Large intestine (tissue), 3 donors: ENCODE results near the gene C4orf50. TPM values are rescaled to one million over a fixed set of nuclear protein-coding genes. Genes with fewer than 3 reads are reported as not detected.

Source experiments
- DNase-seq, 2 donors: peaks; one replicate each; pipeline versions ENCODE4 v3.0.0 to v3.0.0-alpha.2; 2013
- H3K27ac ChIP-seq: one replicate; pipeline ENCODE4 v1.5.1; 2013; ENCODE audit warnings: low read length
- H3K27me3 ChIP-seq: 2 replicates; pipeline ENCODE4 v1.6.1; 2013; ENCODE audit warnings: low read length; ENCODE audit not compliant: control insufficient read depth, insufficient read depth
- H3K36me3 ChIP-seq: 2 replicates; pipeline ENCODE4 v1.6.1; 2013; ENCODE audit warnings: low read length; ENCODE audit not compliant: control insufficient read depth, insufficient read depth
- H3K4me1 ChIP-seq: one replicate; pipeline ENCODE4 v1.6.1; 2013; ENCODE audit warnings: low read length; ENCODE audit not compliant: control insufficient read depth, insufficient read depth
- H3K4me3 ChIP-seq: one replicate; pipeline ENCODE4 v1.5.1; 2013; ENCODE audit warnings: low read length
- H3K9me3 ChIP-seq: one replicate; pipeline ENCODE4 v1.6.1; 2013; ENCODE audit warnings: mild to moderate bottlenecking, low read depth, low read length, moderate library complexity; ENCODE audit not compliant: control insufficient read depth
- WGBS: methylation state at CpG from one replicate; pipeline ENCODE4 v1.1.5; 2013; ENCODE audit warnings: low lambda C conversion rate; ENCODE audit not compliant: insufficient coverage; 5-methylcytosine and 5-hydroxymethylcytosine counted together
- polyA plus RNA-seq: library from polyadenylated mRNA; unstranded; fragments of 120-200 nt; gene quantifications from one replicate; pipeline ENCODE4 v1.2.1, GENCODE V29; 2013

C4orf50 gene
- polyA plus RNA-seq, 1 donor, result 0.58 TPM

DNA sequence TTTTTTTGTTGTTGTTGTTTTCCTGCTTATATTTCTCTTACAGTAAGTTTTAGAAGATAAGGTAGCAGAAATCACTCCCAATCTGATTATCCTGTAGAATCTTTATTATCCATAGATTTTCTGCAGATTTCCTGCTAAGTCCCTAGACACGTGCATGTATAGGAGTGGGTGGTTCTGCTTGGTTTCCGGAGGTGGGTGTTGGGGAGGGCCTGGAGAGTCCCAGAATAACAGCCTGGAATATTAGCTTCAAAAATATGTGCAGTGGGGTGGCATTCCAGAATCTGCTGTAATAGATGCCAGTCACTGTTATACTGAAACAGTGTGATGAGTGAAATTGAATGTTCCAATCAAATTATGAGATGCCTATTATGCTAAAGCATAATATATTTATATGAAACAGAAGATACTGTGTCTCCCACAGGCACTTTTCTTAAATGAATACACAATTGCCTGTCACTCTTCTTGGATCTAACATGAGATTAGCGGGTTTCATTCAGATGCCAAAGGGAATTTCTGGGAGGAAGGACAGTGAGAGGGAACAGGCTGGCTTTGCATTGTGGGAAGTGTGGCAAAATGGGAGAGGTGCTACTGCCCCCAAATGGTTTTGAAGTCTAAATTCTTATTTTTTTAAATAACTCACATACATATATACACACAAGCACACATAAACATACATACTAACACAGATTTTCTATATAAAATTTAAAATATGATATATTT is 37.6 kb downstream of the C4orf50 start:
- Histone ChIP-seq H3K27me3 (peaks cover 7% of the 10 kb centered on the region), H3K9me3 (no peaks in the 10 kb centered on the region), H3K27ac (no peak overlapping the region), H3K36me3 (no peaks in the 10 kb centered on the region), H3K4me3 (no peak overlapping the region), H3K4me1 (no peaks in the 10 kb centered on the region)
- DNase-seq, result no peak
- no CpG with 5 or more reads among the region's 3 CpGs for WGBS

DNA sequence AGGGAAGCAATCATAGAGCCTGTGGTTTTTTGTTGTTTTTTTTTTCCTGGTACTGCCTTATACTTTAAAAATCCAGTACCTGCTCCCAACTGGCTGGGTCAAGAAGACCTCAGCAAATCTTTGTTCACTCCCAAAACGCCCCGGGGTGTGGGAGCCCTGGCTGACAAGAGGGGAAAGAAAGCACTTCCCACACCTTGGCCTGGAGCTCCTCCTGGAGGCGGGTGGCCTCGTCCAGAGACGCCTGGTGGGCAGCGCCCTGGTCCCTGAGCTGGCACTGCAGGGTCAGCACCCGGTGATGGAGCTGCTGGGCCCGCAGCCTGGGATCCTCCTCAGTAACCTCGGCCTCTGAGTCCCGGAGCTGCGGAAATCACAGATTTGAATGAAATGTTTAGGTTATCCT is 38.2 kb downstream of the C4orf50 start:
- Histone ChIP-seq H3K27ac (no peak overlapping the region), H3K9me3 (no peaks in the 10 kb centered on the region), H3K4me1 (no peaks in the 10 kb centered on the region), H3K4me3 (no peak overlapping the region), H3K27me3 (peaks cover 7% of the 10 kb centered on the region), H3K36me3 (no peaks in the 10 kb centered on the region)
- no CpG with 5 or more reads among the region's 11 CpGs for WGBS
- DNase-seq, result no peak

DNA sequence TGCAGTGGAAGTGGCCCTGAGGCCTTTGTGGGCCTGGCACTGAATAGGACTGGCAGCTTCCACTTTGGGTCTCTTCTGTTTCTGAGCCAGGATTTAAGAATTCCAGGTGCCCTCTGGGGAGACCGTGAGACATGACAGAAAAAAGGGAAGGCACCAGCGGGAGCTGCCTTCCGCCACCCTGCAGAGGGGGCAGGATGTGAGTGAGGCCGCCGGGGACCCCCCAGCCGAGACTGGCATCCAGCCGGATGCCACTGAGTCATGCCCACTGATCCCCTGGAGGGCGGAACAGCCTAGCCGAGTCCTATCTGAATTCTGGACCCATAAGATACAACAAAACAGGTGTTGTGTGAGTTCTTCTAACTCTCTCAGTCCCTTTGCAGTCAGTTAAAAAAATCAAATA is 41.3 kb downstream of the C4orf50 start:
- Histone ChIP-seq H3K9me3 (no peaks in the 10 kb centered on the region), H3K27ac (no peak overlapping the region), H3K27me3 (peaks cover 7% of the 10 kb centered on the region), H3K36me3 (no peaks in the 10 kb centered on the region), H3K4me3 (no peak overlapping the region), H3K4me1 (no peaks in the 10 kb centered on the region)
- no CpG with 5 or more reads among the region's 9 CpGs for WGBS
- DNase-seq, result no peak

DNA sequence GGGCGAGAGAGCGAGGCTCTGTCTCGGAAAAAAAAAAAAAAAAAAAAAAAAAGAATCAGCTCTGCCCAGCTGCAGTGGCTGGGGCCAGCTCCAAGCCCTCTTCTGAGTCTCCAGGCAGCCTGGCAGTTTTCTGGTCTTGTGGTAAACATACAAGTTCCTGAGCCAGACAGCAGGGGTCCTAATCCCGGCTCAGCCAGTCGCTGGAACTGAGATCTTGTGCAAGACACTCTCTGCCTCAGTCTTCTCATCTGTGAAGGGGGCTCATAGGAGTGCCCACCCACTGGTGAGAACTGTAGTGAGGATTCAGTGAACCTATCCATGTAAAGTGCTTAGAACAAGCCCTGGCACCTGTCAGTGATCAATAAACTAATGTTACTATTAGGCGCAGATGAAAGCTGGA is 41.8 kb downstream of the C4orf50 start:
- H3K27me3 ChIP-seq, result peaks cover 7% of the 10 kb centered on the region
- H3K27ac ChIP-seq, result no peak overlapping the region
- H3K36me3 ChIP-seq, result no peaks in the 10 kb centered on the region
- WGBS, result no CpG with 5 or more reads among the region's 6 CpGs
- H3K4me1 ChIP-seq, result no peaks in the 10 kb centered on the region
- no peak overlapping the region for H3K4me3 ChIP-seq
- no peak for DNase-seq
- H3K9me3 ChIP-seq, result no peaks in the 10 kb centered on the region

DNA sequence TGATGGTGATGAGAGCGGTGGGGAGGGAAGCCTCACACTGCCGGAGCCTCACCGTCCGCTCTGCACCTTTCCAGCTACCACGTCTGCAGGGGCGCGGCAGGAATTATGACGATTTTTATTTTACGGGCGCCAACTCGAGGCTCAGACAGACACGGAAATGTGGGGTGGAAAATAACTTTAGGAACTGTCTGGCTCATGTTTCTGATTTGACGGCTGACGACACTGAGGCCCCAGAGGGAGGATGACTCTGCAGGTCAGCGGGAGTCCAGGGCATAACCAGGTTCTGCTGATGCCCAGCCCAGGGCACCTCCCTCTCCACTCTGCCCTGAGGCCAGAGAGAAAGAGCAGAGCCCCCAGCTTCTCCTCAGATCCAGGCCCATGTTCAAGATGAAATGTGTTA is 43.9 kb downstream of the C4orf50 start:
- WGBS, result no CpG with 5 or more reads among the region's 15 CpGs

DNA sequence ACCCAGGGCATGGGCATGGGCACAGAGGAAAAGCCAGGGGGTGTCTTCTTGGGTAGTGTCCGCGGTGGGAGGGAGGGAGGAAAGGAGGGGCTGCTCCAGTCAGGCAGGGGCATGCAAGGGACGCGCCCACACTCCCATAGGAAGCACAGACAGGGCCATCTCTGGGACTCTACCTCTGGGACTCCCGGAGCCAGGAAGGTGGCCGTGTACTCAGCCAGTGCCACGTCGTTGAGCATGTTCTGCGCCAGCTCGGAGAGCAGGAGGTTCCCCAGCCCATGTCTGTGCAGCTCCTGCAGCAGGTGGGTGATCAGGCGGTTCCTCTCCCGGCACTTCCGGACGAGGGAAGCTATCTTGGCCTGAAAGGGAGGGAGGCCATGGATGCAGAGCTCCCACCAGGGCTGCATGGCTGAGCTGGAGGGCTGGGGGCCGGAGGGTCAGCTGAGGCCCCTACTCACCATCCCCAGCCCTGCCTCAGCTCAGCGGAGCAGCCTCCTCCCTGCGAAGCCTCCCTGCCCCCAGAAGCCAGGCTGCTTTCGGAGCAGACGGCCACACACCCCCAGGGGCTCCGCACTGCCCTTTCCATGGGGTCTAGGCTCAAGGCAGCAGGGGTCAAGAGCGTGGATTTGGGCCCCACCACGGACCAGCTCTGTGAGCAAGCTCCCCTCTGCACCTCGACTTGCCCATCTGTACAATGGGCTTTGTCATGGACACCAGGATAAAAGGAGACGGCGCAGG is 44.6 kb downstream of the C4orf50 start:
- WGBS, result no CpG with 5 or more reads among the region's 25 CpGs
- no peak for DNase-seq
- no peaks in the 10 kb centered on the region for H3K27me3 ChIP-seq

More for the DNA sequence above, 43.9 kb downstream of the C4orf50 start:
- no peak overlapping the region for H3K27ac ChIP-seq
- no peak for DNase-seq
- H3K36me3 ChIP-seq, result no peaks in the 10 kb centered on the region
- H3K4me3 ChIP-seq, result no peak overlapping the region
- no peaks in the 10 kb centered on the region for H3K4me1 ChIP-seq
- H3K9me3 ChIP-seq, result no peaks in the 10 kb centered on the region
- no peaks in the 10 kb centered on the region for H3K27me3 ChIP-seq

DNA sequence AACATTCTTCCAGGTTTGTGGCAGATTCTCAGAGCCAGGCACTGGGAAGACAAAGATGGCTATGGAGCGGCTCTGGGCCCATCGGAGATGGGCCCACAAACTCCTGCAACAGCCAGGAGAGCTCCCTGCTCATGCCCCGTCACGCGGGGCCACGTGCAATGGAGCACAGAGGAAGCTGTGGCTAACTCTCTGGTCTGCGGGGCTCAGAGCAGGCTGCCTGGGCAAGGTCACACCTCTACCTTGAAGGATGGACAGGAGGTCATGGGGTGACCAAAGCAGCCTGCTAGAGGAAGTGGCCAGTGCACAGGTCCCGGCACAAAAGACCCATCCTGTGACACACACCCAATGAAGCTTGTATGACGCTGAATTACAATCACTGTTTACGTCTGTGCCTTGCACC is 45.2 kb downstream of the C4orf50 start:
- Histone ChIP-seq H3K4me1 (no peaks in the 10 kb centered on the region), H3K27ac (no peak overlapping the region), H3K27me3 (no peaks in the 10 kb centered on the region), H3K36me3 (no peaks in the 10 kb centered on the region), H3K4me3 (no peak overlapping the region), H3K9me3 (no peaks in the 10 kb centered on the region)
- DNase-seq, result no peak
- whole genome bisulfite sequencing, result no CpG with 5 or more reads among the region's 10 CpGs

More for the DNA sequence above, 44.6 kb downstream of the C4orf50 start:
- Histone ChIP-seq H3K36me3 (no peaks in the 10 kb centered on the region), H3K4me1 (no peaks in the 10 kb centered on the region), H3K4me3 (no peak overlapping the region), H3K9me3 (no peaks in the 10 kb centered on the region), H3K27ac (no peak overlapping the region)

DNA sequence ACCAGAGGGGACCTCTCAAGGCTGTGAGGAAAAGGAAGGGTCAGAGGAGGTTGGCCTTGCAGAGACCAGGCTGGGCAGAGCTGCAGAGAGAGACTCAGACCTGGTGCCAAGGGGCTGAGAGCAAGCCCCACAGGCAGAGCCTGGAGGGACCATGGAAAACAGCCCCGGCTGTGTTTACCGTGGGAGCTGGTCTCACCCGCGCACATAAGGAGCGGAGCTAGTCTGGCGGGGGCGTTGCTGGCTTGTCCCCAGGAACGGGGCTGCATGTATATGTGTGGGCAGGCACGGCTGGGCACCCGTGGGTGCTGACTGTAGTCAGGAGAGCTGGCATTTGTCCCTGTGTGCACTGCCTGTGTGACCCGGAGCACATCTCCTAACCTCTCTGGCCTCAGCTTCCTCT is 45.7 kb downstream of the C4orf50 start:
- no peaks in the 10 kb centered on the region for H3K27me3 ChIP-seq
- WGBS, result no CpG with 5 or more reads among the region's 11 CpGs
- H3K27ac ChIP-seq, result no peak overlapping the region
- H3K36me3 ChIP-seq, result no peaks in the 10 kb centered on the region
- no peaks in the 10 kb centered on the region for H3K9me3 ChIP-seq
- no peaks in the 10 kb centered on the region for H3K4me1 ChIP-seq
- DNase-seq, result no peak
- H3K4me3 ChIP-seq, result no peak overlapping the region

DNA sequence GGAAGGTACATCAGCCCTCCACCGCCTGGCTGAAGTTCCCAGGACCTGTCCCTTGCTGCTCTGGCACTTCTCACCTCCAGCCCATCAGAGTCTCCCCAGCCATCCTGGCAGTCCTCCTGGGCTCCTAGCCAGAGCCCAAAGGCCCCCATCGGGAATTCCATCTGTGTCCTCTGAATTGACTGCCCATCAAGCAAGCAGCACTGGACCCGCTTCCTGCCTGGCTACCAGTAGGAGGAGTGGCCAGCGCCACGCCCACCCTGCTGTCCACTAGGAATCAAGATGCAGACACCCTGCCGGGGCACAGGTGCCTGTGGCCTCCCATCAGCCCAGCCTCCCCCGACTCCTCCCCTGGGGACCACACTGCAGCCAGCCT is 47.2 kb downstream of the C4orf50 start:
- no peaks in the 10 kb centered on the region for H3K36me3 ChIP-seq
- WGBS, result no CpG with 5 or more reads among the region's 7 CpGs
- no peaks in the 10 kb centered on the region for H3K4me1 ChIP-seq
- no peak for DNase-seq
- H3K27ac ChIP-seq, result no peak overlapping the region
- H3K4me3 ChIP-seq, result no peak overlapping the region
- no peaks in the 10 kb centered on the region for H3K9me3 ChIP-seq
- no peaks in the 10 kb centered on the region for H3K27me3 ChIP-seq

DNA sequence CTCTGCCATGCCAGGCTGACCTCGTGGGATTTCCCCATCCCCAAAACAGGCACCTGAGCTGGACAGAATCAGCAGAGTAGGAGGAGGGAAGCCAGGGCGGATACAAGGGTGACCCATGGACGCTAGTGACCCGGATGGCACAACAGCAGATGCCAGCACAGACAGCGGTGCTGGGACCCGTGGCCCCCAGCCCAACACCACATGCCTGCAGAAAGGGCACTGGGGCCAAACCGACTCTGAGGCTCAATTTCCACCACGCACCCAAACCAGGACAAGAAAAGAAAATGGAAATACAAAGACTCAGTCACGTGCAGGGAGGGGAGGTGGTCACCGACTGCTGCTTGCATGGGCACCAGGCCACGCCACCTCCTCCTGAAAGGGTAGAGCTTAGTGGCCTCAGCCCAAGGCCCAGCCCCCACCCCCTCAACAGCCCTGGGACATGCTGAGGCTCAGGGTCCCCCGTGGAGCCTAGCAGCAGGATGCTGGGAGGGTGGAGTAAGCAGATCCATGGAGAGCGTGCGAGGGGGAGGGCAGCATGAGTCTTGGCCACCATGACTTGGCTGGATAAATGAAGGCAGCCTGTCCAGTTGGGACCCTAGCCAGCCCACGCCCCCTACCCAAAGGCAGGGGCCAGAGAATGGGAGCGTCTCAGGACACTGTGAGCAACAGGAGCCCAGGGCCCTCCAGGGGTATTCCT is 47.7 kb downstream of the C4orf50 start:
- Histone ChIP-seq H3K36me3 (no peaks in the 10 kb centered on the region), H3K27me3 (no peaks in the 10 kb centered on the region)
- WGBS, result no CpG with 5 or more reads among the region's 16 CpGs

More for the DNA sequence above, 47.7 kb downstream of the C4orf50 start:
- no peaks in the 10 kb centered on the region for H3K4me1 ChIP-seq
- H3K9me3 ChIP-seq, result no peaks in the 10 kb centered on the region
- H3K4me3 ChIP-seq, result no peak overlapping the region
- H3K27ac ChIP-seq, result no peak overlapping the region
- DNase-seq, result no peak
